NCI-H82 treated with DMSO at 0.1 percent for 48 hours (cell line): ENCODE measurements around the gene GABBR2.
"Not testable (repeated sequence)": the region's sequence is repeated elsewhere in the genome, so short reads cannot be mapped to it uniquely, and the experiment has no call there.

Experiments
- DNase-seq: peaks from one replicate; lab custom pipeline; 2025; ENCODE audit not compliant: unreplicated experiment; lab: John Stamatoyannopoulos, UW

GABBR2 gene

DNA sequence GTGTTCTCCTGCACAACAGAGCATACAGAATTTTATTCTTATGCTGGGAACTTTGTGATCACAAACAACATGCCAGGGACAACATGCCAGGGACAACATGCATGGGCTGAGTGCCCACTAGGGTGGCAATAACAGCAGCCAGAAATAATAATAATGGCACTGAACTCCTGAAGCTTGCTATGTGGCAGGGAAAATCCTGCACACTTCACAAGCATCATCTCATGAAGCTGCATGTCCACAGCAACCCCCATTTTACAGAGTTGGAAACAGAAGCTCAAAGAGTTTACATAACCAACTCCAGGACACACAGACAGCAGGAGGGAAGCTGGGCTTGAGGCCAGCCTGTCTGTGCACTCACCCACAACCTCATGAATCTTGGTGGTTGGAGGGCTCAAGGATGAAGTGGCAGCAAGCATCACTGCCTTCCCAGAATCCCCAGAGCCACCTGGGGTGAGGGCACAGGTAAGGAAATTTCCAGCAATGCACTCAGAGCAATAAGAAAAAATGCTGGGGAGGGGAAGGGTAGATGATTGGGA is 111.4 kb downstream of the GABBR2 start:
- no peak for DNase-seq

DNA sequence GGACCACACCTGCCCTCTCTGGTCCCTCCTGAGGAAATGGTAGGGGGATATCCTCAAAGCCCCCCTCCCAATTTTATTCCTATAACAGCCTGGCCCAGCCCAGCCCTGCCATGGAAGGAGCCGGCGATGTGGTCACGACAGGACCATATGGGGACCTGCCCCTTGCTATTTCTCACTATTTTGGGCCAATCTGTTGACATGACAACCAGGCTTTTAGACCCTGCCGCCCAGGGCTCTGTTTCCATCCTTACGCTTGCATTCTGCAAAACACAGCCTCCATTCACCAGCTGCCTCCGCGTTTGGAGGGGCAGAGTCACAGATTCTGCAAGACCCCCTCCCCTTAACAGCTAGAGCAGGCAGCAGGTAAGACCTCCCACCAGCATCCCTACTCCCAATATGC is 112.2 kb downstream of the GABBR2 start:
- DNase-seq = no peak

- DNase-seq = no peak
Observed at GRCh38 chr9:98594546-98595160, 114.1 kb downstream of the GABBR2 start.

GRCh38 chr9:98593354-98594253 is 115.1 kb downstream of the GABBR2 start:
- DNase-seq = no peak

GRCh38 chr9:98591696-98592095 is 117.0 kb downstream of the GABBR2 start:
- DNase-seq = no peak

DNA sequence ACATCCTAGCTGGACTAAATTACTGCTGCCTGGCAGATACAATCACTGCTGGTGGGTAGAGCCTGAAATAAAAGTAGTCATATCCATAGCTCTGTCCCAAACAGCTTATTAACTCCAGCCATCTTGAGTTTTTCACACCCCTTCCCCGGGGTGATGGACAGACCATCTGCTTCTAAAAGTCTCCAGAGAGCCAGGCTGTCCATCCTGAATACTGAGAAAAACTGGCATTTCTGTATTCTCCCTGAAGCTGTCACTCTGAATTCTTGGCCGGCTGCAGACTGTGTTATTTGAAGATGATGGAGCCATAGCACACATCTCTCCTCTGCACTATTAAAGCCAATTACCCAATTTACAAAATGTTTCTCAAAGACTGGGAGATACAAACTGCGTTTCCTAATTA is 118.6 kb downstream of the GABBR2 start:
- no peak for DNase-seq

DNA sequence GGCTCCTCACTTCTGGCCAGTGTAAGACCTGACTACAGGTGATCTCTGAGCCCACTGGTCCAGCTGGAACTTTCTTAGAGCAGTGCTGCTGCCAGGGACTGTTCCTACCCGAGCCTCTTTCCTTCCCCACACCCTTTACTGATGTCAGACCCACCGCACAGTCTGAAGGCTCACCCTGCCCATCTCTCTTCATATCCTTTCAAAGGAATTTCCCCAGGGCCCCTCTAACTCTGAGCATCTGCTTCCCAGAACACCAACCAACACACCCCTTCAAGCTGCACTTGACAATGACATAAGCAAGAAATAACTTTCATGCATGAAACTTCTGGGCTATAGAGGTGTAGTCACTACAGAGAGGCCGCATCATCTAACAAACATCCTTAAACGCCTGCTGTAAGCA is 119.6 kb downstream of the GABBR2 start:
- no peak for DNase-seq

GRCh38 chr9:98584853-98585438 is 123.8 kb downstream of the GABBR2 start:
- not testable (repeated sequence) for DNase-seq

- DNase-seq = no peak
Observed at GRCh38 chr9:98584059-98584458, 124.7 kb downstream of the GABBR2 start.

GRCh38 chr9:98583417-98583816 is 125.3 kb downstream of the GABBR2 start:
- DNase-seq = no peak

GRCh38 chr9:98580956-98581355 is 127.8 kb downstream of the GABBR2 start:
- DNase-seq = no peak

DNA sequence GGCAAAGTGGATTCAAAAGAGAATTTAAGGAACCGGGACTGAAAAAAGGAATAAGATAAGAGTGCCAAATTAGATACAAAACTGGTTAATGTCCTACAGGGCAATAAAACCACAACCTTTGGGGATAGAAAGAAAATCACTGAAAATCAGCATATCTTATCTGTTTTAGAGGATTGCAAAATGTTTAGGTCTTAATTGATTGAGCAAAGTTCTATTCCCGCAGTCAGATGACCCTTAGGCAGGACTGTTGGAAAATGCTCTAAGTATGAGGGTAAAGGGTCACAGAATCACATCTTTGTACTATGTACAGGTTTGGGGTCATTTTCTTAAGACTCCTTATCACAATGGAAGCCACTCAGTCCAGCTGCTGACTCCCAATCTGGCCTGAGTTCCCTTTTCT is 129.0 kb downstream of the GABBR2 start:
- no peak for DNase-seq

GRCh38 chr9:98577446-98577845 is 131.3 kb downstream of the GABBR2 start:
- DNase-seq = no peak

DNA sequence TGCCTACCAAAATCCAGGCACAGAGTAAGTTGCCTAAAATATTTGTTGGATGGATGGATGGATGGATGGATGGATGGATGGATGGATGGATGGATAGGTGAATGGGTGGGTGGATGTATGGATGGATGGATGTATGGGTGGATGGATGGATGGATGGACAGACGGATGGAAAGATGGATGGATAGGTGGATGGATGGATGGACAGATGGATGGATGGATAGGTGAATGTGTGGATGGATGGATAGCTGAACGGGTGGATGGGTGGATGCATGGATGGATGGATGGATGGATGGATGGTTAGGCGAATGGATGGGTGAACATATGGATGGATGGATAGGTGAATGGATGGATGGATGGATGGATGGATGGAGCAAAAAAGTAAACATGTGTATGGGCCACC is 131.9 kb downstream of the GABBR2 start:
- DNase-seq = no peak

- DNase-seq = no peak
Observed at GRCh38 chr9:98576354-98576753, 132.4 kb downstream of the GABBR2 start.

GRCh38 chr9:98575379-98576346 is 133.1 kb downstream of the GABBR2 start:
- DNase-seq = no peak

DNA sequence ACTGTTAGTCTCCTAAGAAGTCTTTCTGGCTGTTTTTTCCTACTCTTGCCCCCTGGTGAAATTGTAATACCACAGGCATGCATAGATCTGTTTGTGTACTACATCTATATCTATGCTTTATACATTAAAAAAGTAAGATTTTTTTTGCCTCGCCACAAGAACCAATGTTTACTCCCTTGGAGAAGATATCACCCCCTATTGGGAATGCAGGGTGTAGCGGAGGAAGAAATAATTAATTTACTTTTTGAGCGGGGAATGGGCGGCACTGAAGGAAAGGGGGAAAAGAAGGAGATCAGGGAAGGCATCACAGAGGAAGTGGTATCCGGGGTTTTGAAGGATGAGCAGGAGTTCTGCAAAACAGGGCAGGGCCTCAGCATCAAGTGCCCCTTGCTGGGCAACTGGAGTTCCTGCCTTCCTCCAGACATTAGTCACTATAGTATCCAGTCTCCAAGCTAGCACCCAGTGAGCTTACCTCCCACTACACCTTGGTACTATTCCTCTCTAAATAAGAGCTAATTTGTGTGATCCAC is 134.9 kb downstream of the GABBR2 start:
- DNase-seq = no peak

- no peak for DNase-seq
Observed at GRCh38 chr9:98572796-98573195, 135.9 kb downstream of the GABBR2 start.

GRCh38 chr9:98572054-98572627 is 136.6 kb downstream of the GABBR2 start:
- DNase-seq = no peak

DNA sequence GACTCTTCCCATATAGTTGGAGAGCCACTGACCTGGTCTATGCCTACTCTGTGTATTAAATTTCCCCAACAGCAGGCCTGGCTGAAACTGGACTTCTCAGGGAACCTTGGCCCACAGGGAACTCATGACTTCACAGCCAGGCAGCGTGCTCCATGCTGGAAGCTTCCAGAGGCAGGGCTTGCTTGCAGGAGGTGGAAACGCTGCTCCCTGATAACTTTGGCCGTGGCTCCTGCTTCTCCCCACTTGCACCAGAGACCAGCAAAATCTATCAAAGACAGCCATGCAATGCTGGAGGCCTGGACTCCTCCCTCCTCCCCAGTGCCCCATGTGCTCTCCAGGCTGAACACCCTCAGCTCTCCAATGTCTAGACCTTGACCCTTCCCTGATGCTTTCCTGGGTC is 137.1 kb downstream of the GABBR2 start:
- DNase-seq = no peak
